Measurements from ENCODE around the gene MED13L. TPM values are rescaled to one million over a fixed set of nuclear protein-coding genes. Genes with fewer than 3 reads are reported as not detected.

Gene MED13L
- total and polyA plus RNA-seq, 12 donors = 8.8 to 106 (median 73.8) TPM

GRCh38 chr12:116216022-116216756, 61.3 kb downstream of the MED13L start:
- H3K4me3 ChIP-seq = no peak overlapping the region
- TF ChIP-seq POLR2A (IDR thresholded peaks at IDR 0.05) = no peak
- TF ChIP-seq, protein P1, sequence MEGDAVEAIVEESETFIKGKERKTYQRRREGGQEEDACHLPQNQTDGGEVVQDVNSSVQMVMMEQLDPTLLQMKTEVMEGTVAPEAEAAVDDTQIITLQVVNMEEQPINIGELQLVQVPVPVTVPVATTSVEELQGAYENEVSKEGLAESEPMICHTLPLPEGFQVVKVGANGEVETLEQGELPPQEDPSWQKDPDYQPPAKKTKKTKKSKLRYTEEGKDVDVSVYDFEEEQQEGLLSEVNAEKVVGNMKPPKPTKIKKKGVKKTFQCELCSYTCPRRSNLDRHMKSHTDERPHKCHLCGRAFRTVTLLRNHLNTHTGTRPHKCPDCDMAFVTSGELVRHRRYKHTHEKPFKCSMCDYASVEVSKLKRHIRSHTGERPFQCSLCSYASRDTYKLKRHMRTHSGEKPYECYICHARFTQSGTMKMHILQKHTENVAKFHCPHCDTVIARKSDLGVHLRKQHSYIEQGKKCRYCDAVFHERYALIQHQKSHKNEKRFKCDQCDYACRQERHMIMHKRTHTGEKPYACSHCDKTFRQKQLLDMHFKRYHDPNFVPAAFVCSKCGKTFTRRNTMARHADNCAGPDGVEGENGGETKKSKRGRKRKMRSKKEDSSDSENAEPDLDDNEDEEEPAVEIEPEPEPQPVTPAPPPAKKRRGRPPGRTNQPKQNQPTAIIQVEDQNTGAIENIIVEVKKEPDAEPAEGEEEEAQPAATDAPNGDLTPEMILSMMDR (IDR thresholded peaks at IDR 0.05) = no peak
- no peaks in the 10 kb centered on the region for H3K9me3 ChIP-seq (replicated peaks in 1 of 3)
- peaks cover 25 to 47% of the 10 kb centered on the region in 2 donors for H3K4me1 ChIP-seq (replicated peaks in 1 of 2)
- intact Hi-C loops (cut with DNase I) = loop anchor here in 1 of 2 donors (10.0 kb wide), 1 partner anchor 61 kb away; no protein-coding TSS in a partner anchor
- H3K27ac ChIP-seq = no peak overlapping the region
- 93 to 97% (median 95%) methylated on average over 5 of the region's 5 CpGs for WGBS, 4 donors
- H3K27me3 ChIP-seq = no peaks in the 10 kb centered on the region
- H3K36me3 ChIP-seq (replicated peaks in 1 of 2) = no peaks in the 10 kb centered on the region
- no peak for DNase-seq

DNA sequence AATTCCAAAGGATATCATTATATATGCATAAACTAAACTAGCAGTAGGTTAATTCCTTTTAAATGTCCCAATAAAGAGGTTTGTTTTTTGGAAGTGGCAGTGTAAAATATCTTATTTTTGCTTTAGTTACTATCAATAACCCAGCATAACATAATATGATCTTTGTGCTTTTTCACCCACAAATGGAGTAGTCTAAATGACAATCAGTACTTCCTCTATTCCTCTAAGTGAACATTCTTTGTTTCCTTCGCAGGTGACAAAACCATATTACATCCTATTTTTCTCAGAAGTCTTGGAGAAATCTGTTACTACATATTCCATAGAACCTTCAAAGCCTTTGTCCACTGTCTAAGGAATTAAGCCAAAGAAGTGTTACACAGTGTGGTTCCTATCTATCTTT, 62.5 kb downstream of the MED13L start:
- Histone ChIP-seq H3K4me1 (replicated peaks in 1 of 2) (peaks cover 25 to 47% of the 10 kb centered on the region in 2 donors), H3K27me3 (no peaks in the 10 kb centered on the region), H3K27ac (no peak overlapping the region), H3K36me3 (replicated peaks in 1 of 2) (no peaks in the 10 kb centered on the region), H3K4me3 (no peak overlapping the region), H3K9me3 (replicated peaks in 1 of 3) (no peaks in the 10 kb centered on the region)
- intact Hi-C loops (cut with DNase I) = loop anchor here in 1 of 2 donors (10.0 kb wide), 1 partner anchor 60 kb away; no protein-coding TSS in a partner anchor
- TF ChIP-seq POLR2A (IDR thresholded peaks at IDR 0.05) = no peak
- TF ChIP-seq, protein P1 (IDR thresholded peaks at IDR 0.05) = no peak
- WGBS, 4 donors = 79 to 88% (median 82%) methylated on average over 1 of the region's 1 CpG
- no peak for DNase-seq

- WGBS, 4 donors = 91 to 94% (median 93%) methylated on average over 4 of the region's 4 CpGs
- H3K4me1 ChIP-seq (replicated peaks in 1 of 2) = peaks cover 28 to 52% of the 10 kb centered on the region in 2 donors
Measured at GRCh38 chr12:116213885-116214527, 63.5 kb downstream of the MED13L start.

DNA sequence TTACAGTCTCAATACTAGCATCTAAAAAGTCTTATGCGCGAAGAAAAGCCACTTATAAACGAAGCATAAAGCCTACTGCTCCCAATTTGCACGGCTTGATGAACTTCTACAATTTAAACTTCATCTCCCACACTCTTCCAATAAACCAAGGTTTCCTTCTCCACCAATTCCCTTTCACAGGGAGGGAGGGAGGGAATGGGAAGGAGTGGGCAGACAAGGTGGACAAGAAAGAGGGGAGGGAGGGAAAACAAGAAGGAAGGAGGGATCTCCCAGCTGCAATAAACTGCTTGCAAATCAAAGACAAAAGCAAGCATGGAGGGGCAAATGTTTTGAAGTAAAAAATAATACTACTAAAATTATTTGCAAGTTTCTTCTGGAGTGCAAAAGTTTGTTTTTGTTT, 64.5 kb downstream of the MED13L start:
- no peak overlapping the region for H3K4me3 ChIP-seq
- intact Hi-C loops (cut with DNase I) = loop anchor here in 1 of 2 donors (10.0 kb wide), 1 partner anchor 58 kb away; no protein-coding TSS in a partner anchor
- peaks cover 19 to 43% of the 10 kb centered on the region in 2 donors for H3K4me1 ChIP-seq (replicated peaks in 1 of 2)
- H3K27me3 ChIP-seq = no peaks in the 10 kb centered on the region
- H3K36me3 ChIP-seq (replicated peaks in 1 of 2) = no peaks in the 10 kb centered on the region
- 46 to 55% (median 49%) methylated on average over 4 of the region's 4 CpGs for WGBS, 4 donors
- TF ChIP-seq, protein P1 (IDR thresholded peaks at IDR 0.05) = no peak
- TF ChIP-seq POLR2A (IDR thresholded peaks at IDR 0.05) = no peak
- H3K27ac ChIP-seq = no peak overlapping the region
- DNase-seq = no peak
- H3K9me3 ChIP-seq (replicated peaks in 1 of 3) = no peaks in the 10 kb centered on the region

More at GRCh38 chr12:116213885-116214527, 63.5 kb downstream of the MED13L start:
- no peaks in the 10 kb centered on the region for H3K9me3 ChIP-seq (replicated peaks in 1 of 3)
- no peaks in the 10 kb centered on the region for H3K36me3 ChIP-seq (replicated peaks in 1 of 2)
- no peak for DNase-seq
- no peaks in the 10 kb centered on the region for H3K27me3 ChIP-seq
- intact Hi-C loops (cut with DNase I) = loop anchor here in 1 of 2 donors (10.0 kb wide), 1 partner anchor 59 kb away; no protein-coding TSS in a partner anchor
- TF ChIP-seq POLR2A (IDR thresholded peaks at IDR 0.05) = no peak
- TF ChIP-seq, protein P1 (IDR thresholded peaks at IDR 0.05) = no peak
- H3K27ac ChIP-seq = no peak overlapping the region
- H3K4me3 ChIP-seq = no peak overlapping the region
